K562 (cell line): Measurements from ENCODE around the gene RHEB. TPM values are rescaled to one million over a fixed set of nuclear protein-coding genes. Genes with fewer than 3 reads are reported as not detected.

Source experiments
- ATAC-seq: fragments of 200-7000 bp; cut with Tn5 transposase; 3 replicates; pipeline ENCODE4 v1.9.1; 2020; ENCODE audit warnings: moderate library complexity
- BruUV-seq: library from RNA; stranded (reverse); fragments of 400-500 nt; replicated peaks from 2 replicates; lab custom pipeline; 2021; lab: Mats Ljungman, UMichigan
- CTCF ChIA-PET: fragments of 300-600 bp; formaldehyde crosslinking; extraction: SDS; loops from one replicate; lab custom pipeline; 2021; ENCODE audit warnings: low intra/inter-chr PET ratio; lab: Yijun Ruan, JAX
- POLR2A ChIA-PET: fragments of 300-600, 350-650 bp; sonication (Branson Sonifier 250); formaldehyde crosslinking; extraction: SDS; loops from one replicate; lab custom pipeline; 2021; ENCODE audit warnings: antibody characterized with exemption, inconsistent platforms; lab: Yijun Ruan, JAX
- DNase-seq, 4 experiments: peaks; one replicate each; pipeline versions ENCODE4 v3.0.0 to v3.0.0-alpha.2; 2011 to 2018; ENCODE audit warnings: low spot score in 3 of 4, mixed read lengths in 3 of 4; ENCODE audit errors: extremely low read depth in 1 of 4
- FAIRE-seq: peaks from 2 replicates; lab custom pipeline; 2011; peaks lifted over from hg19 to GRCh38; lab: Jason Lieb, UNC
- H2AFZ ChIP-seq: 2 replicates; pipeline ENCODE4 v1.6.0; 2011; ENCODE audit warnings: low read depth, low read length, control low read depth, inconsistent platforms
- H3K27ac ChIP-seq: fragments of 200-600 bp; 3 replicates; pipeline ENCODE4 v1.8.0; 2011; ENCODE audit warnings: low read depth, mild to moderate bottlenecking, control low read depth, inconsistent platforms, low read length, moderate library complexity, mixed read lengths; ENCODE audit errors: extremely low read depth
- H3K27me3 ChIP-seq, 2 experiments: fragments of 300-600 bp in 1 of 2; 2 replicates in 1 of 2; 3 replicates in 1 of 2; pipeline versions ENCODE4 v1.6.0 to v1.8.0; 2011; ENCODE audit warnings: inconsistent platforms in 2 of 2, low read length in 2 of 2, mild to moderate bottlenecking in 1 of 2, mixed read lengths in 1 of 2, moderate library complexity in 1 of 2; ENCODE audit not compliant: control insufficient read depth in 2 of 2, insufficient read depth in 2 of 2
- H3K36me3 ChIP-seq: fragments of 300-600 bp; 3 replicates; pipeline ENCODE4 v1.8.0; 2011; ENCODE audit warnings: mild to moderate bottlenecking, low read length, inconsistent platforms; ENCODE audit not compliant: control insufficient read depth, insufficient read depth
- H3K4me1 ChIP-seq, 2 experiments: fragments of 200-600 bp in 1 of 2; replicated peaks in 1 of 2; 2 replicates in 1 of 2; 3 replicates in 1 of 2; pipeline versions ENCODE4 v1.5.1 to v1.8.0; 2011; ENCODE audit warnings: inconsistent platforms in 2 of 2, low read length in 2 of 2, mild to moderate bottlenecking in 1 of 2, mixed read lengths in 1 of 2, moderate library complexity in 1 of 2; ENCODE audit not compliant: control insufficient read depth in 2 of 2, insufficient read depth in 2 of 2
- H3K4me2 ChIP-seq: 2 replicates; pipeline ENCODE4 v1.6.1; 2011; ENCODE audit warnings: low read length, control low read depth, inconsistent platforms, mixed read lengths; ENCODE audit not compliant: insufficient read depth
- H3K4me3 ChIP-seq: fragments of 200-600 bp; sonication (generic), shearing (Covaris generic); 2 replicates; pipeline ENCODE4 v1.5.1; 2016; ENCODE audit warnings: control low read depth, inconsistent platforms
- H3K79me2 ChIP-seq: fragments of 200-600 bp; 3 replicates; pipeline ENCODE4 v1.8.0; 2011; ENCODE audit warnings: low read length, inconsistent platforms; ENCODE audit not compliant: control insufficient read depth, insufficient read depth
- H3K9ac ChIP-seq, 2 experiments: 2 replicates each; pipeline versions ENCODE4 v1.6.0 to v1.6.1; 2011; ENCODE audit warnings: low read depth in 2 of 2, low read length in 2 of 2, control low read depth in 1 of 2, inconsistent platforms in 1 of 2, mild to moderate bottlenecking in 1 of 2, mixed read lengths in 1 of 2; ENCODE audit not compliant: insufficient read depth in 1 of 2
- H3K9me1 ChIP-seq: one replicate; pipeline ENCODE4 v1.6.0; 2011; ENCODE audit warnings: inconsistent platforms, mild to moderate bottlenecking, low read length, moderate library complexity; ENCODE audit not compliant: control insufficient read depth, insufficient read depth
- H3K9me3 ChIP-seq: replicated peaks from 2 replicates; pipeline ENCODE4 v1.5.1; 2011; ENCODE audit warnings: low read depth, low read length, inconsistent platforms; ENCODE audit not compliant: control insufficient read depth, insufficient read depth
- H4K20me1 ChIP-seq: replicated peaks from 2 replicates; pipeline ENCODE4 v1.6.1; 2011; ENCODE audit warnings: low read length, inconsistent platforms, mixed read lengths; ENCODE audit not compliant: control insufficient read depth, insufficient read depth
- FOSL1 ChIP-seq: fragments of 200-800 bp; sonication (Bioruptor generic); conservative IDR thresholded peaks from 2 replicates; pipeline ENCODE4 v1.6.1; 2016; ENCODE audit warnings: missing genetic modification characterization, missing compliant biosample characterization
- GTF2F1 ChIP-seq: IDR thresholded peaks from 2 replicates; pipeline ENCODE4 v1.6.1; 2011; ENCODE audit warnings: low read depth, low read length, improper control_type of control experiment
- JUND ChIP-seq, 2 experiments: IDR thresholded peaks; 2 replicates in 1 of 2; 3 replicates in 1 of 2; pipeline ENCODE4 v1.6.1; 2011; ENCODE audit warnings: borderline replicate concordance in 2 of 2, low read depth in 2 of 2, low read length in 2 of 2, improper control_type of control experiment in 1 of 2, missing biosample characterization in 1 of 2, missing genetic modification characterization in 1 of 2, missing genetic modification reagents in 1 of 2
- KLF13 ChIP-seq: fragments of 450-650 bp; IDR thresholded peaks from 2 replicates; pipeline ENCODE4 v1.6.1; 2016; ENCODE audit warnings: missing genetic modification characterization, low read depth, mild to moderate bottlenecking, missing compliant biosample characterization, moderate library complexity, borderline replicate concordance
- NFIC ChIP-seq: fragments of 450-650 bp; IDR thresholded peaks from 2 replicates; pipeline ENCODE4 v1.6.1; 2017; ENCODE audit warnings: mild to moderate bottlenecking, inconsistent platforms
- WGBS: fragments of 100-300 bp; shearing (Covaris generic); methylation state at CpG from one replicate; pipeline ENCODE4 v1.1.6; 2016; ENCODE audit warnings: low coverage, mixed read lengths; ENCODE audit not compliant: insufficient coverage; ENCODE audit errors: missing lambda C conversion rate; 5-methylcytosine and 5-hydroxymethylcytosine counted together
- in situ Hi-C: fragments of 300-500 bp; cut with MboI; formaldehyde crosslinking; loops from 4 replicates; pipeline ENCODE4 v1.15.0; 2018; ENCODE audit warnings: inconsistent platforms, mixed read lengths
- intact Hi-C: fragments of 100-400 bp; cut with micrococcal nuclease; formaldehyde crosslinking; loops from 2 replicates; pipeline ENCODE4 v1.14.2; 2022
- polyA plus RNA-seq, 8 experiments: library from polyadenylated mRNA; depleted of rRNA in 4 of 8; stranded (reverse) in 5 of 8; unstranded in 3 of 8; fragments of >200 nt; fragmentation: Nextera tagmentation in 2 of 8; fragmentation: Illumina TruSeq in 1 of 8; extraction: Ambion mirVana in 2 of 8; extraction: Trizol in 1 of 8; gene quantifications; 2 replicates each; pipeline versions ENCODE4 v1.2.1 to v1.2.3, GENCODE V29; 2011 to 2014; ENCODE audit warnings: inconsistent platforms in 1 of 8, missing spikeins in 1 of 8
- total RNA-seq, 7 experiments: library from RNA; depleted of rRNA in 6 of 7; stranded (reverse); fragments of >200 nt in 6 of 7; fragmentation: Illumina TruSeq in 2 of 7; extraction: Trizol in 2 of 7; gene quantifications; 2 replicates each; pipeline versions ENCODE4 v1.2.1 to v1.2.3, GENCODE V29; 2011 to 2021; ENCODE audit warnings: low replicate concordance in 1 of 7

RHEB gene
- total and polyA plus RNA-seq, 9 of the 15 experiments (the other 6 are each of a cell fraction or from before 2014, with no cell fraction given): 28.5 to 249 (median 182) TPM

GRCh38 chr7:151426441-151426903, 93.2 kb downstream of the RHEB start:
- intact Hi-C loops: no loop called here
- peaks cover 0 to 17% of the 10 kb centered on the region in 2 experiments; a peak in 3 of 5 replicates for H3K4me1 ChIP-seq
- 17% methylated on average over 14 of the region's 14 CpGs for WGBS
- POLR2A ChIA-PET: interaction anchor here (1.7 kb wide), 1 partner anchor 18 kb away, joined by 3 read pairs; no protein-coding TSS in a partner anchor
- H3K9me3 ChIP-seq: peaks cover 12% of the 10 kb centered on the region
- TF ChIP-seq GTF2F1: no peak
- no peak for TF ChIP-seq KLF13 (tag)
- TF ChIP-seq JUND (IDR thresholded peaks at IDR 0.05; ENCODE audit: borderline replicate concordance, low read depth, low read length): 0 out of 2 replicates have a peak, but pooled peaks have one; percentile 5
- no peak for TF ChIP-seq JUND (tag; IDR thresholded peaks at IDR 0.05; ENCODE audit: borderline replicate concordance, low read depth, low read length)
- 0 out of 2 replicates have a peak, but pooled peaks have one; percentile 18 for TF ChIP-seq NFIC
- TF ChIP-seq FOSL1 (tag): peak; percentile 61
- peaks cover 4 to 50% of the 10 kb centered on the region in 2 experiments; a peak in 4 of 5 replicates for H3K27me3 ChIP-seq
- no peak overlapping the region for H3K9ac ChIP-seq
- no peaks in the 10 kb centered on the region for H3K79me2 ChIP-seq
- CTCF ChIA-PET: no interaction called here
- no TSS peak for BruUV-seq
- in situ Hi-C loops: no loop called here
- no peaks in the 10 kb centered on the region for H3K9me1 ChIP-seq
- FAIRE-seq (peak; percentile 49), DNase-seq (no peak), ATAC-seq (no peak)
- no peaks in the 10 kb centered on the region for H3K36me3 ChIP-seq
- 0 out of 2 replicates have a peak, but pooled peaks cover 4% of the 10 kb centered on the region for H4K20me1 ChIP-seq
- no peak overlapping the region for H2AFZ ChIP-seq
- no peak overlapping the region for H3K4me2 ChIP-seq
- no peak overlapping the region for H3K4me3 ChIP-seq
- no peak overlapping the region for H3K27ac ChIP-seq
